IPS-18a (cell line): ENCODE measurements around the gene PKP1.

Experiments used
- H3K27ac ChIP-seq: one replicate; pipeline ENCODE4 v1.5.1; 2013; ENCODE audit warnings: low read length
- H3K27me3 ChIP-seq: one replicate; pipeline ENCODE4 v1.6.1; 2013; ENCODE audit warnings: mild to moderate bottlenecking, low read length; ENCODE audit not compliant: control insufficient read depth, insufficient read depth
- H3K36me3 ChIP-seq: one replicate; pipeline ENCODE4 v1.6.1; 2013; ENCODE audit warnings: low read depth, low read length; ENCODE audit not compliant: control insufficient read depth
- H3K4me1 ChIP-seq: one replicate; pipeline ENCODE4 v1.6.1; 2013; ENCODE audit warnings: low read depth, low read length; ENCODE audit not compliant: control insufficient read depth
- H3K4me3 ChIP-seq: one replicate; pipeline ENCODE4 v1.5.1; 2013; ENCODE audit warnings: low read length
- H3K9ac ChIP-seq: one replicate; pipeline ENCODE4 v1.6.1; 2013; ENCODE audit warnings: mild to moderate bottlenecking, low read length, moderate library complexity
- H3K9me3 ChIP-seq: one replicate; pipeline ENCODE4 v1.6.1; 2013; ENCODE audit warnings: low read depth, low read length; ENCODE audit not compliant: control insufficient read depth

The PKP1 gene

GRCh38 chr1:201335901-201336300 is 52.6 kb downstream of the PKP1 start:
- Histone ChIP-seq H3K4me3 (no peak overlapping the region), H3K36me3 (no peaks in the 10 kb centered on the region), H3K4me1 (no peaks in the 10 kb centered on the region), H3K9me3 (no peaks in the 10 kb centered on the region), H3K27me3 (no peaks in the 10 kb centered on the region), H3K27ac (no peak overlapping the region), H3K9ac (no peak overlapping the region)

GRCh38 chr1:201336711-201337450 is 53.6 kb downstream of the PKP1 start:
- Histone ChIP-seq H3K27me3 (no peaks in the 10 kb centered on the region), H3K27ac (no peak overlapping the region)

GRCh38 chr1:201341377-201341776 is 58.1 kb downstream of the PKP1 start:
- Histone ChIP-seq H3K4me3 (no peak overlapping the region), H3K4me1 (peaks cover 2% of the 10 kb centered on the region)

More at GRCh38 chr1:201336711-201337450, 53.6 kb downstream of the PKP1 start:
- no peak overlapping the region for H3K9ac ChIP-seq
- no peak overlapping the region for H3K4me3 ChIP-seq
- H3K9me3 ChIP-seq = no peaks in the 10 kb centered on the region
- no peaks in the 10 kb centered on the region for H3K4me1 ChIP-seq
- no peaks in the 10 kb centered on the region for H3K36me3 ChIP-seq

GRCh38 chr1:201344206-201345080 is 61.1 kb downstream of the PKP1 start:
- no peak overlapping the region for H3K27ac ChIP-seq
- no peak overlapping the region for H3K4me3 ChIP-seq
- no peaks in the 10 kb centered on the region for H3K27me3 ChIP-seq
- no peaks in the 10 kb centered on the region for H3K9me3 ChIP-seq
- H3K9ac ChIP-seq = no peak overlapping the region
- H3K36me3 ChIP-seq = no peaks in the 10 kb centered on the region
- peaks cover 26% of the 10 kb centered on the region for H3K4me1 ChIP-seq

More at GRCh38 chr1:201341377-201341776, 58.1 kb downstream of the PKP1 start:
- H3K27me3 ChIP-seq = no peaks in the 10 kb centered on the region
- H3K9me3 ChIP-seq = no peaks in the 10 kb centered on the region
- H3K27ac ChIP-seq = no peak overlapping the region
- no peak overlapping the region for H3K9ac ChIP-seq
- H3K36me3 ChIP-seq = no peaks in the 10 kb centered on the region

- Histone ChIP-seq H3K27ac (no peak overlapping the region), H3K27me3 (no peaks in the 10 kb centered on the region)
These were observed 61.7 kb downstream of the PKP1 start for GRCh38 chr1:201345081-201345355.

GRCh38 chr1:201346337-201346939 is 63.1 kb downstream of the PKP1 start:
- Histone ChIP-seq H3K4me1 (peaks cover 26% of the 10 kb centered on the region), H3K9ac (no peak overlapping the region), H3K27ac (no peak overlapping the region), H3K9me3 (no peaks in the 10 kb centered on the region), H3K27me3 (no peaks in the 10 kb centered on the region), H3K4me3 (no peak overlapping the region), H3K36me3 (no peaks in the 10 kb centered on the region)

More at GRCh38 chr1:201345081-201345355, 61.7 kb downstream of the PKP1 start:
- no peak overlapping the region for H3K9ac ChIP-seq
- H3K4me1 ChIP-seq = peaks cover 26% of the 10 kb centered on the region
- H3K9me3 ChIP-seq = no peaks in the 10 kb centered on the region
- H3K36me3 ChIP-seq = no peaks in the 10 kb centered on the region
- no peak overlapping the region for H3K4me3 ChIP-seq

GRCh38 chr1:201346987-201347386 is 63.7 kb downstream of the PKP1 start:
- H3K36me3 ChIP-seq = no peaks in the 10 kb centered on the region
- no peak overlapping the region for H3K4me3 ChIP-seq
- H3K9me3 ChIP-seq = no peaks in the 10 kb centered on the region
- H3K9ac ChIP-seq = no peak overlapping the region
- H3K27me3 ChIP-seq = no peaks in the 10 kb centered on the region
- H3K4me1 ChIP-seq = peaks cover 26% of the 10 kb centered on the region
- no peak overlapping the region for H3K27ac ChIP-seq

- Histone ChIP-seq H3K4me3 (no peak overlapping the region), H3K9ac (no peak overlapping the region), H3K27ac (no peak overlapping the region), H3K9me3 (no peaks in the 10 kb centered on the region), H3K36me3 (no peaks in the 10 kb centered on the region), H3K27me3 (no peaks in the 10 kb centered on the region), H3K4me1 (peaks cover 26% of the 10 kb centered on the region)
These were observed 64.3 kb downstream of the PKP1 start for GRCh38 chr1:201347498-201348210.

GRCh38 chr1:201348211-201348566 is 64.9 kb downstream of the PKP1 start:
- Histone ChIP-seq H3K36me3 (no peaks in the 10 kb centered on the region), H3K4me3 (no peak overlapping the region)

GRCh38 chr1:201349092-201349491 is 65.8 kb downstream of the PKP1 start:
- Histone ChIP-seq H3K27ac (no peak overlapping the region), H3K9ac (no peak overlapping the region), H3K4me1 (peaks cover 26% of the 10 kb centered on the region), H3K36me3 (no peaks in the 10 kb centered on the region), H3K27me3 (no peaks in the 10 kb centered on the region), H3K4me3 (no peak overlapping the region), H3K9me3 (no peaks in the 10 kb centered on the region)

More at GRCh38 chr1:201348211-201348566, 64.9 kb downstream of the PKP1 start:
- no peak overlapping the region for H3K9ac ChIP-seq
- no peak overlapping the region for H3K27ac ChIP-seq
- H3K9me3 ChIP-seq = no peaks in the 10 kb centered on the region
- H3K27me3 ChIP-seq = no peaks in the 10 kb centered on the region
- peaks cover 26% of the 10 kb centered on the region for H3K4me1 ChIP-seq

GRCh38 chr1:201350361-201350725 is 67.0 kb downstream of the PKP1 start:
- no peak overlapping the region for H3K4me3 ChIP-seq
- peaks cover 26% of the 10 kb centered on the region for H3K4me1 ChIP-seq
- no peak overlapping the region for H3K9ac ChIP-seq
- H3K9me3 ChIP-seq = no peaks in the 10 kb centered on the region
- no peaks in the 10 kb centered on the region for H3K27me3 ChIP-seq
- H3K36me3 ChIP-seq = no peaks in the 10 kb centered on the region
- H3K27ac ChIP-seq = no peak overlapping the region
